ENCODE measurements around the gene DOLPP1. TPM values are rescaled to one million over a fixed set of nuclear protein-coding genes. Genes with fewer than 3 reads are reported as not detected.

Gene DOLPP1
- total and polyA plus RNA-seq, 4 donors, result 14.6 to 15.6 (median 15.0) TPM

- 63% methylated on average over 9 of the region's 9 CpGs for WGBS
- H3K27me3 ChIP-seq (ENCODE audit: control insufficient read depth in 4 of 4, insufficient read depth in 4 of 4, low read length in 3 of 4), result no peaks in the 10 kb centered on the region
- H3K9me3 ChIP-seq (ENCODE audit: control insufficient read depth in 4 of 4, low read length in 3 of 4), result no peaks in the 10 kb centered on the region
- no peak overlapping the region for H3K27ac ChIP-seq (ENCODE audit: low read depth in 1 of 2, low read length in 2 of 2)
- H3K4me3 ChIP-seq (ENCODE audit: low read depth in 1 of 3, low read length in 3 of 3), result no peak overlapping the region
- peak; percentile 52 for DNase-seq (ENCODE audit: low spot score)
- TF ChIP-seq HNF4A (conservative IDR thresholded peaks at IDR 0.05) (peak in 1 of 2 donors; percentile 22), HNF4G (IDR thresholded peaks at IDR 0.05) (no peak)
- H3K4me1 ChIP-seq (ENCODE audit: control insufficient read depth in 4 of 4, insufficient read depth in 4 of 4, low read length in 3 of 4), result peaks cover 25 to 65% (median 48%) of the 10 kb centered on the region in 4 donors
- H3K9ac ChIP-seq (ENCODE audit: low read depth in 1 of 2, low read length in 2 of 2), result no peak overlapping the region
- peaks cover 0 to 6% (median 0%) of the 10 kb centered on the region in 4 donors for H3K36me3 ChIP-seq (ENCODE audit: control insufficient read depth in 4 of 4, insufficient read depth in 3 of 4, low read depth in 1 of 4, low read length in 3 of 4)
Measured at GRCh38 chr9:129072171-129072570, 8.7 kb upstream of the DOLPP1 start.

GRCh38 chr9:129073404-129073803 lies 7.5 kb upstream of the DOLPP1 start:
- Histone ChIP-seq H3K27ac (ENCODE audit: low read depth in 1 of 2, low read length in 2 of 2) (no peak overlapping the region), H3K9me3 (ENCODE audit: control insufficient read depth in 4 of 4, low read length in 3 of 4) (no peaks in the 10 kb centered on the region), H3K27me3 (ENCODE audit: control insufficient read depth in 4 of 4, insufficient read depth in 4 of 4, low read length in 3 of 4) (no peaks in the 10 kb centered on the region), H3K4me1 (ENCODE audit: control insufficient read depth in 4 of 4, insufficient read depth in 4 of 4, low read length in 3 of 4) (peaks cover 25 to 65% (median 52%) of the 10 kb centered on the region in 4 donors), H3K9ac (ENCODE audit: low read depth in 1 of 2, low read length in 2 of 2) (no peak overlapping the region), H3K36me3 (ENCODE audit: control insufficient read depth in 4 of 4, insufficient read depth in 3 of 4, low read depth in 1 of 4, low read length in 3 of 4) (no peaks in the 10 kb centered on the region), H3K4me3 (ENCODE audit: low read depth in 1 of 3, low read length in 3 of 3) (no peak overlapping the region)
- DNase-seq (ENCODE audit: low spot score), result no peak
- WGBS, result 86% methylated on average over 8 of the region's 8 CpGs
- TF ChIP-seq NR2F2 (IDR thresholded peaks at IDR 0.05) (no peak), FOXA2 (IDR thresholded peaks at IDR 0.05) (no peak), RXRA (IDR thresholded peaks at IDR 0.05) (no peak), HNF4G (IDR thresholded peaks at IDR 0.05) (no peak), ZBTB33 (IDR thresholded peaks at IDR 0.05) (no peak), ATF3 (IDR thresholded peaks at IDR 0.05) (no peak), MAX (IDR thresholded peaks at IDR 0.05) (no peak), CTCF (IDR thresholded peaks at IDR 0.05; ENCODE audit: low read depth, low read length, missing input control) (no peak), HNF4A (conservative IDR thresholded peaks at IDR 0.05) (no peak), FOXA1 (IDR thresholded peaks at IDR 0.05) (no peak), TAF1 (conservative IDR thresholded peaks at IDR 0.05) (no peak), EGR1 (IDR thresholded peaks at IDR 0.05; ENCODE audit: low read depth in 2 of 2) (no peak), YY1 (IDR thresholded peaks at IDR 0.05) (no peak), RAD21 (IDR thresholded peaks at IDR 0.05) (no peak), GABPA (IDR thresholded peaks at IDR 0.05 in 1 of 2, conservative IDR thresholded peaks at IDR 0.05 in 1 of 2) (no peak), REST (IDR thresholded peaks at IDR 0.05) (no peak), JUND (IDR thresholded peaks at IDR 0.05) (no peak), SP1 (IDR thresholded peaks at IDR 0.05) (no peak)
